RPMI8226 (cell line): ENCODE measurements around the gene PCSK9.
"Not testable (repeated sequence)": the region's sequence is repeated elsewhere in the genome, so short reads cannot be mapped to it uniquely, and the experiment has no call there.

Experiments used
- DNase-seq: peaks from one replicate; pipeline ENCODE4 v3.0.0-alpha.2; 2015

PCSK9 gene

GRCh38 chr1:55081905-55082296 lies 42.6 kb downstream of the PCSK9 start:
- DNase-seq = no peak

- DNase-seq = no peak
Measured at GRCh38 chr1:55084257-55084656, 44.9 kb downstream of the PCSK9 start.

- DNase-seq = no peak
Measured at GRCh38 chr1:55087439-55087838, 48.1 kb downstream of the PCSK9 start.

GRCh38 chr1:55088413-55088812 lies 49.1 kb downstream of the PCSK9 start:
- DNase-seq = no peak

- DNase-seq = no peak
Measured at GRCh38 chr1:55089683-55090082, 50.3 kb downstream of the PCSK9 start.

- no peak for DNase-seq
Measured at GRCh38 chr1:55092475-55092874, 53.1 kb downstream of the PCSK9 start.

GRCh38 chr1:55095095-55095494 lies 55.7 kb downstream of the PCSK9 start:
- no peak for DNase-seq

- DNase-seq = no peak
Measured at GRCh38 chr1:55103891-55104290, 64.5 kb downstream of the PCSK9 start.

- no peak for DNase-seq
Measured at GRCh38 chr1:55107101-55107500, 67.8 kb downstream of the PCSK9 start.

- DNase-seq = not testable (repeated sequence)
Measured at GRCh38 chr1:55109005-55109404, 69.7 kb downstream of the PCSK9 start.
